AML-193 (cell line): Measurements from ENCODE around the gene ARHGAP18.

Experiments used
- DNase-seq, 2 experiments: peaks; one replicate each; lab custom pipeline; 2025; lab: John Stamatoyannopoulos, UW

ARHGAP18 gene

DNA sequence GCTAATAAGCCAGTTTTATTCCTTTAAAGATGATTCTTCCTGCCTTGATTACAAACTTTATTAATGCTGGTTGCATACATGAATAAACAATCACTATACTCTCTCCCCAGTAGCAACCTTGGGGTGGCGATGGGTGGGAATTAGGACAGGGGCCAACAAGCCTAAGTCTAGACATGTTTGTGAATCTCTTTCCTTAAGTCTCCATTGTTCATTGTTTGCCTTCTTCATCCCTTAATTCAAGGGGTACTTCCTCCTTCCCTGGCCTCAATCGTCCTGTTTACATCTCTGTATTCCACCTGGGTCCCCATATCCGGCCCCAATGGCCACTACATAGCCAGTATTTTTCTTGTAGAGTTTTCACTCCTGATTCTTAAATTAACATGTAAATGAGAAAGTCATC is 66.0 kb downstream of the ARHGAP18 start:
- no peak for DNase-seq

DNA sequence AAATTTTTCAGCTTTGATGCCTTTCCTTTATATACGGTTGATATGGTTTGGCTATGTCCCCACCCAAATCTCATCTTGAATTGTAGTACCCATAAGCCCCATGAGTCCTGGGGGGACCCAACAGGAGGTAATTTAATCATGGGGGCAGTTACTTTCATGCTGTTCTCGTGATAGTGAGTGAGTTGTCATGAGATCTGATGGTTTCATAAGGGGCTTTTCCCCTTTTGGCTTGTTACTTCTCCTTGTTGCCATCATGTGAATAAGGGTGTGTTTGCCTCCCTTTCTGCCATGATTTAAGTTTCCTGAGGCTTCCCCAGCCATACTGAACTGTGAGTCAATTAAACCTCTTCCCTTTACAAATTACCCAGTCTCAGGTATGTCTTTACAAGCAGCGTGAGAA is 66.8 kb downstream of the ARHGAP18 start:
- no peak for DNase-seq

DNA sequence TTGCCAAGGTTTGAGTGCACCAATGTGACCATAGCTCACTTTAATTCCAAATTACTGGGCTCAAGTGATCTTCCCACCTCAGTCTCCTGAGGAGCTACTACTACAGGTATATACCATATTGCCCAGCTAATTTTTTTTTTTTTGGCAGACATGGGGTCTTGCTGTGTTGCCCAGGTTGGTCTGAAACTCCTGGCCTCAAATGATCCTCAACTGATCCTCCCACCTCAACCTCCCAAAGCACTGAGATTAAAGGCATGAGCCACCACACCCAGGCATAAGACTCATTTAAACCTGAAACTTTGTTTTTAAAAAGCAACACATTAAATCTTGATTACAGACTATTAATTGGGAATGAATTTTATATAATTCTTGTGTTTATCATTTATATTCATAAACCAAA is 67.7 kb downstream of the ARHGAP18 start:
- DNase-seq, result no peak

DNA sequence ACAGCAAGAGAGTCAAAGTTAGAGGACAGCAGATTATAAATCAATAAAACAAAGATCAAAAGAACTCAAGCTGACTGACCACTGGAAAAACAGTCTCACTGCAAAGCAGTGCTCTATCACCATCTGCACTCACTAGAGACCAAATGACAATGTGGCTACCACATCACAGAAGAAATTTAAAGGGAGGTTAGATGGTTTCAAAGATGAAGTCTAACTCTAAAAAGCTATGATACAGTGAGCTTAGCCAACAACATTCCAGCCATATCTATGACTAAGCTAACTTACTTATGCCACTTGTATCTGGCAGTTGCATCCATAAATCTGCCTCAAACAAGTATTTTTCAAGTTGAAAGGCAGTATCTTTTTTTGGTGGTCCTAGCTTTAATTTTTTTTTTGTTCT is 68.6 kb downstream of the ARHGAP18 start:
- DNase-seq, result no peak

DNA sequence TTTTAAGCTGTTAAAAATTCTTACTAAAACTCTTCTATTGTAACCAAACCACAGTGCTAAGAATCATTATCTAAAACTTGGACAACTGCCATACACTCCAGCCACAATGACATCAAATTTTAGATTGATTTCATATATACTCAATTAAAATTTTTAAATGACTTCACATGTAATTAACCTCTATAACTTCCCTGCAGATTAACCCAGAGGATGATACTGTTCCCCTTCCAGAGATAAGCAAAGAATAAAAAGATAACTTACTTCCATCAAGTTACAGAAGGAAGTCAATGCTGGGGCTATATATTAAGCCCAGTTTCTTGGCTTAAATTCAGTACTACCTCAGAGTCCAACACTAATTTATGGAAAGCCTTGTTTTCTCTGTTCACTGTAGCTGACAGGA is 71.3 kb downstream of the ARHGAP18 start:
- DNase-seq, result no peak

DNA sequence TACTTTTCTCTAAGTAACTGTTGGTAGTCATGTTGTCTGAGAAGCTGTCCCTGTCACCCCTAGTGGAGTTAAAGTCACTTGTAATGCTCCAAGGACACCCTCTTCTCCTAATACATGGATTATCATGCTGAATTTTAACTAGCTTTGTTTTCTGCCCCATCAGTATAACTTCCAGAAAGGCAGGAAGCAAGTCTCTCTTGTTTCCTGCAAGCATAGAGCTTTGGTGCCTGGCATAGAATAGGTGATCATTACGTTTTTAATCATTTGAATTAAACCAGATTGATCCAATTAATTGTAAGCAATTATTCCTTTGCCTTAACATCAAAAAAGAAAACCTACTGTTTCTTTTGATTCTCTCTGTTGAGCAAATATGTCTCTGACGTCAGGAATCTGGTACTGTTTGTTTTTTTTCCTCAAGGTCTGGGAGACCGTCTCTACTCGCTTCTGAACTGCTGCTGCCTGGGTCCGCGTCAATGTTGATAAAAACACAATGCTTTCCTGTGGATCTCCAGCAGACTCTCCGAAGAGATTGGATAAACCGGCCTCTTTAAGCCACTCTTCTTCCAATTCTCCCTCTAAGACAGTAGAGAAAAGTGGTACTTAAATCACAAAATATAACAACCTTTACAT is 71.8 kb downstream of the ARHGAP18 start:
- DNase-seq, result no peak

DNA sequence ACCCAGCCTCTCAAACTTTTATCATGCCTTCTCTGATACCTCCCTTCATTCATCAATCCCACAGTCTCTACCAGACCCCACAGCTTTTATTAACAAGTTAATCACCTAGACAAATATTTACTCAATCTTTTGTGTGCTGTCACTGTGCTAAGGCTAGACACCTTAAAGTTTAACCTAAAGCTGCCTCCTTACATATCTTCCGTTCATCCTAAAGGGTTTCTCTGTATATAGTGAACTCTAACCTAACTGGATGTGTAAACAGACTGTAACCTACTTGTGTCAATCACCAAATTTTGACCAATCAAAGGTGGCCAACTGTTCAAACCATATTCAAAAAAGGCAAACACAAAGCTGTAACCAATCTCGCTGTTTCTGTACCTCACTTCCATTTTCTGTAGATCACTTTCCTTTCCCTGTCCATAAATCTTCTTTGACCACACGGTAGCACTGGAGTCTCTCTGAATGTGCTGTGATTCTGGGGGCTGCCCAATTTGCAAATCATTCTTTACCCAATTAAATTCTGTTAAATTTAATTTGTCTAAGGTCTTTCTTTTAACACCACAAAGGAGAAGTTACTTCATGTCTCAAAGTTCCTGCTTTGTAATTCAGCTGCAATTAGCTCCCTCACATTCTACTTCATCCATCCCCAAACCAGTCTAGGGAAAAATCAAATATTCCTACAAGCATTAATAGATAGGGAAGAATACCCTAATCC is 72.5 kb downstream of the ARHGAP18 start:
- DNase-seq, result no peak

DNA sequence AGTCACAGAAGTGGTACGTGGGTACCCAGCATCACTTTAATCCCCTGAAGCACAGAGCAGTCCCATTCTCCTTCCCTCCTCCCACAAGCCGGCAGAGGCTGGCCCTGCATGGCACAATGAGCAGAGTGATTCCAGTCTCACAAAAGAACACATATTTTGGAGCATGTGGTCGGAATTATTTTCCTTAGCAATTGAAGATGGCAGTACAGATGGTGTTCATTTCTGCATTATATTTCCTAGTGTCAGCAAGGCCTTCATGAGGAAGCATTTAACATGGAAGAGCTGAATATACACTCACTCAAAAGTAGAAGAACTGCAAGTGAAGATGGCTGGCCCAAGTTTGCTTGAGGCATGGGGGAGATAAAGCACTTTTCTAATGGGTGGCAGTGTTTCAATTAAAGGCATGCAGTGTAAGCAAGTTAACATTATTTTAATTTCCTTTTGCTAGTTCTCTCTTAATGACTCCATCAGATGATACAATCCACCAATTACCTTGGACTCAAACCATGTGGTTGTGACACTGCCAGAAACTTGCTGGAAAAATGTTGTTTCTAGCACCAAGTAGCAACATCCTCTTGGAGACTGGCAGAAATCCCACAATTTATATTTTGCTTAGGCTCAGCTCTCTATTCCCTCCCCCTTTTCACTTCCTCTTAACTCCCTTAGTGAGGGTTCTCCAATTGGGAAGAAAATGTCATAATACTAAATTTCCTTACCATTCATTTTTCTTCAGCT is 74.4 kb downstream of the ARHGAP18 start:
- no peak for DNase-seq

DNA sequence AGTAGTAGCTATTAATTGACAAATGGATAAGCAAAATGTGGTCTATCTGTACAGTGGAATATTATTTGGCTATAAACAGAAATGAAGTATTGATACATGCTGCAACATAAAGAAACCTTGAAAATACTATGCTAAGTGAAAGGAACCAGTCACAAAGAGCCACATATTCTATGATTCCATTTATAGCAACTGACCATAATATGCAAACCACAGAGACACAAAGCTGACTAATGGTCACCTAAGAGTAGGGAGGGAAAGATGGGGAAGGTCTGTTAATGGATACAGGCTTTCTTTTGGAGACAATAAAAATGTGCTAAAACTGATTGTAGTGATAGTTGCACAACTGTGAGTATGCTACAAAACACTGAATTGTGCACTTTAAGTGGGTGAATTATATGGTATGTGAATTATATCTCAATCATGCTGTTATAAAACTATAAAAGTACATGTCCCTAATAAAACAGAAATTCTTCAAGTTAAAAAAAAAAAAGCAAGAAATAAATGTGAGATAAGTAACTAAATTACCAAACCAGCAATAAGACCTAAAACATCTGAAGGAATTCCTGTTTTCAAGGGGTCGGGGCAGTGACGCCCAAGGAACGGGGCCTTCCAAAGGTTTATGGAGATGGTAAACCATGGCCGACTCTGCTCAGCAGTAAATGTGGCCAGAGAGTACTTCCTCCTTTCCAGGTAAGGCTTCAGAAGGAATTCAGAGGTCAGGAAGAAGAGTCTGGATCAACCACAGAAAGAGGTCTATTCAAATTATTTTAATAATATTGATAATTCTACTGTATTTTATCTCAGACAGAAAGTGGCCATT is 75.4 kb downstream of the ARHGAP18 start:
- DNase-seq, result no peak

DNA sequence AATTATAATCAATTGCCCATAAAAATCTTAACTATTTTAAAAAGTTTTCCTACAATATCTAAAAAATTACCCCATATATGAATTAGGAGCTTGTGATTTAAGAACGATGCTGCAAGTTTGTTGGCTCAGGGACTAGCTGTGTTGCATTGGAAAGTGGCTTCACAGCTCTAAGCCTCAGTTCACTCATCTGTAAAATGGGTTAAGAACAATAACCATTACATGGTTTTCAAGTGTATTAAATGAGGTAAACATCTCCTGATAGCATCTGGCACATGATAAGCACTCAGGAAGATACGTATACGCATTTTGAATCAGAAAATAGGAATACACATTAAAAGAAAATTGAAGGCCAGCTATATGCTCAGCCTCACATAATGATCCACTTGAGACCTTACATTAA is 76.4 kb downstream of the ARHGAP18 start:
- no peak for DNase-seq

DNA sequence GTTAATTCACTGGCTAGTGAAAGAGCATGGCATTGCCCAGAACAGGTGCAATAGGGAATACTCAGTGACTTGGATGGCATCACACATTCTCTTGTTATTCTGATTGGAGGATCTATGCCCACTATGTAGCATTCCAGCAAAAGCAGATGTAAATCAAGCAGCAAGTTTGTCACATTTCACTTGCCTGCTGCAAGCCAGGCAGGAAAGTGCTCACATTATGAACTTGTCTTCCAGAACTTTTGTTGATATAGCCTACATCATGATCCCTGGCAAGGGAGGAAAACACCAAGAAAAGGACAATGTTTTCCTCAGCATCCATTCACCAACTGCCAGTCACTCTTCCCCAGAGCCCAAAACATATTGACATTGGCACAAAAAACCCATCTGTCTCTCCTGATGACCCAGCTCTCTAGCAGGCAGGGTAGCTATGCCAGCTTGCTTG is 77.8 kb downstream of the ARHGAP18 start:
- no peak for DNase-seq

DNA sequence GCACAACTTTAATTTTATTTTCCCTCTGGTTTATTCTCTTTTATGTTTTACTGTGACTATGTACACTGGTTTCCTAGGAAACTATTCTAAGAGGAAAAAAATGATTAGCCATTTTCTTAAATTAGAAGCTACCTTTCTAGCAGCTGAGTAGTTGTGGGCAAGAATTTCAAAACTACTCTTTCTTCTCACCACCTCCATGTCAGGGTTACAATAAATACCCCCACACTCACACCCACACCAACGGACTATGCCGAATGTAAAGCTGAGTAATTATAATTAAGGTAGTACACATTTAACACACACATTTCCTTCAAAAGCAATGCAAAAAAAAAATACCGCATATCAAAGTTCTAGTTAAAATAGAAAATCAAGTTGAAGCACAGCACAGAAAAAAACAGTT is 78.9 kb downstream of the ARHGAP18 start:
- no peak for DNase-seq

DNA sequence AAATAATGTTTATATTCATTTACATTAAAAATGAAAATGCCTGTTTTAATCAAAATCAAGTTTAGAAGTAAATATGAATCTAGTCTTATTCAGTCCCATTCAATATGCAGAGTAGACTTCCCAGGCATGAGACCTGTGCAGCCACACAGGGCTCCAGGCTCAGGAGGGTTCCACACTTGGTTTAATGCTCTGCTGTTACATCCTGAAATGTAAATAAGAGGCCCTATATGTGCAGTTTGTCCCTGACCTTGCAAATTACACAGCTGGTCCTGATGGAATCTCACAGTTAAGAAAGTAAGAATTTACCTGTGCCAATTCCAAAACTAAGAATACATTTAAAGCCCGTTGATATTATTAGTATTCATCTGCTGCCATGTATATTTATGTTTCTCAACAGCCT is 79.4 kb downstream of the ARHGAP18 start:
- no peak for DNase-seq

DNA sequence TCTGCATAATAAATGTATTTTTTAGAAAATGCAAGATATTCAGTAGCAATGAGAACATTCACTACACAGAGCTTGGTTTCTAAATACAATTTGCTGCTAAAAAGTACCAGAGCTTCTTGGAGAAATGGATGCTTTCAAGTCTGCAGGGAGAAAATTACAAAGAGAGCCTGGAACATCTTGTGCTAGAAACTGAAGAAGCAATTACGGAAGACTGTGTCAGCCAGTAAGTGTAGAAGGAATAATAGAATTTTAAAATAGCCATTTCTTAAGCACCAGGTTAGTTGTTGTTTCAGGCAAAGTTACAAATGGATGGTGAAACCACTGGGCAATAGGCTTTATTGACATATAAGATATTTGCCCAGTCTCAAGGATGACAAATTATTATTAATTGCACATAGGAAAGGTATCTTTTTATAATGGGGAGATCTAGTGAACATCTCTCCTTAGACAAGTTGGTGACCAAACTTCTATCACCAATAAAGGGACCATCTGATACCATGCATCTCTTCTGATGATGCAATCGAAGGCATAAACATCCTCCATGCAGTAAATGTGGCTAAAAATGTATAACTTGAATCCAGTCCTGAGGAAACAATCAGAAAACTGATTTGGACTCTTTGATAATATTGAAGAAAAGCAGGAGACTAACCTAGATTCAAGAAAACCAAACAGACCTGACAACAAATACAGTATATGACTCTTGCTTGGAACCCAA is 81.7 kb downstream of the ARHGAP18 start:
- DNase-seq, result no peak

DNA sequence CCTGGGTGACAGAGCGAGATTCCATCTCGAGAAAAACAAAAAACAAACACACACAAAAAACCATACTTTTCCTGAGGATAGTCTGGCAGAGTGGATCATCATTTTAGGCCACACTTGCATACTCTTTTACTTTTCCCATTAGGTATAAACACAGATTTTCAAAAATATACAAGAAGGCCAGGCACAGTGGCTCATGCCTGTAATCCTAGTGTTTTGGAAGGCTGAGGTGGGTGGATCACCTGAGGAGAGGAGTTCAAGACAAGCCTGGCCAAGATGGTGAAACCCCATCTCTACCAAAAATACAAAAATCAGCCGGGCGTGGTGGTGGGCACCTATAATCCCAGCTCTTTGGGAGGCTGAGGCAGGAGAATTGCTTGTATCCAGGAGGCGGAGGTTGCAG is 85.5 kb downstream of the ARHGAP18 start:
- DNase-seq, result no peak

DNA sequence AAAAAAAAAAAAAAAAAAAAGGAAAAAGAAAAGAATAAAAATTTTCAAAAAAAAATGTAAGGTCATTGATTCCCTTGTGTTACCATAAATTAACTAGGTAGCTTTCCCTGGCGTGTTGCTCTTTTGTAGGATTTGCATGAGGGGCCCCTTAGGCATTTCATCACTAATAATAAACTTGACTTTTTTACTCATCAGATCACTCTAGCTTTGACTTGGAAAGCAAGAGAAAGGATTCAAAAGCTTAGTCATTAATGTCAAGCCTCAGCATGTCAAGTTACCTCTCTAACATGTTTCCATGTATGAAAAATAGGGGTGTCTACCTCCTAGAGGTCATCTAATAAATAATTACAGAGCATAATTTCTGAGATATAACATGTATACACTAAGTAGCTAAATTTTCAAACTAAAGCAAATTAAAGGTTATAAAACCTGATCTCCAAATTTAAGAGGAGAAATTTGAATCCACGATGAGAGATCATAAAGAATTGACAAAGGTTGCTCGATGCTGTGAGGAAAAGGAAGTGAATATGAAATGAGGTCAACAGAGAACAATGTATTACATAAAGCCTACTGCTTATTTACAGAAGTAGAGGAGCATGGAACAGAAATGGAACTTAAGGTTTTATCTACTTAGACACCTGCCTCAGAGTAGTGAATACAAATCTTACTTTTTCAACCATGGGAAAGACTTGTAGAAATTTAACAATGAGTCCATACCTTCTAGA is 86.8 kb downstream of the ARHGAP18 start:
- DNase-seq, result no peak

DNA sequence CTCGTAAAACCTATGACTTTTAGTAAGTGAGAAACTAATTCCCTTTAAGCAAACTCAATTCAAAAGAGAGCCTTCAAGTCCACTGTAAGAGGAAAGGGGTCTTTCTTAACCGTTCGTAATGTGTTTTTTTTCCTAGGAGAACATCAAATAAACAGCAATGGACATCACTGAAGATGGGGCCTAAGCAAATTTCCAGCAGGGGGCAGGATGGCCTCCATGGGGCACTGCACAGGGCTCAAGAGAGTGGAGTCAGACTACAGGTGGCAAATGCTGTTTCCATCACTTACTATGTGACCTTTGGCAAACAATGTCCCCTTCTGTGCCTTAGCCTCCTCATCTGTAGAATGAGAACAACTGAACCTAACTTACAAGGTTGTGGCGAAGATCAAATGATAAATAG is 88.7 kb downstream of the ARHGAP18 start:
- peak; percentile 30 to 40 for DNase-seq

DNA sequence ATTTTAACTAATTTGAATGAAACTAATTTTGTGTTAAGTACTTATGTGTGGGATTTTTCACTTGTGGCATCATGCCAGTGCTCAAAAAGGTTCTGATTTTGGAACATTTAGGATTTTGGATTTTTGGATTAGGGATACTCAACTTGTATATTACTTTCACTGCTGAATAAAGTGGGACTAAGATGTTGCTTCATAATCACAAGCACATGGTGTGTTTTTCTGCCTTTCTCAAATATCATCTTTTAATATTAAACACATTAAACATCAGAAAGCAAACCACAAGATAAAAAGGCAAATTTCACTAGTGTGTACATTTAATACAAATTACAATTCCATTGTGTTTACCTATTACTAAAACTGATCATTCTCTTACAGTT is 89.8 kb downstream of the ARHGAP18 start:
- DNase-seq, result no peak

DNA sequence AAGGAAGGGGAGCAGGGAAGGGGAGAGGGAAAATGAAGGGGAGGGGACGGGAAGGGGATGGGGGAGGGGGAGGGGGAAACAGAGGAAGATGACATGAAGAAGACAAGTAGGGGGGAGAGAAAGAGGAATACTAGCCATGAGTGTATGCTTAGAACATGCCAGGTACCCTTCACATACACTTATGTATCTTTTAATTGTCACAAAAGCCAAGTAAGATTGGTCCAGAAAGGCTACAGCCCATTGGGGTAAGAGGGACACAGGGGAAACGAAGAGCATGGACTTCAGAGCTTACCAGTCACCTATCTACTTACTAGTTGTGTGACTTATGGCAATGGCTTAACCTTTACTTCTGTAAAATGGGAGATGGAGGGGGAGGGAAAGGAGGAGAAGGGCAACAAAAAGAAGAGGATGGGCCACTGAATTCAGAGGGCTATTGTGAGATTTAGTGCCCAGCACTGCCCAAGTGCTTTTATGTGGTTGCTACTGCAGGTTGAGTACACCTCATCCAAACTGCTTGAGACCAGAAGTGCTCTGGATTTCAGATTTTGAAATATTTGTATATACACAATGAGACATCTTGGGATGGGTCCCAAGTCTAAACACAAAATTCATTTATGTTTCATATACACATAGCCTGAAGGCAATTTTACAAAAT is 90.3 kb downstream of the ARHGAP18 start:
- no peak for DNase-seq

DNA sequence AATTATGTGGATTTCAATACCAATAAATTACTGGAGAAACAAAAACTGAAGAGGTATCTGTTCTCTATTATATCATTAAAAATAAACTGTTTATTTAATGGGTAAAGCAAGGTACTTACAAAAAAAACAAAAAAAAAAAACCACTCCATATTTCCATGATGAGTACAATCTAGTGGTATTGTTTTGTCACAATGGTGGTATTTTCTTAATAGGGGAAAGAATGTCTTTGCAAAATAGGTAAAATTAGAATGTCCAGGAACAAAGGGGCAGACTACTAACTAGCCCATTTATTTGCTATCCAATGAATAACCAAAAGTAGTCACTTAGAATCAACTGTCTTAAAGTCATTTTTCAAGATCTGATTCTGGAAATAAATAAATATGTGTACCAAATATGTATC is 92.0 kb downstream of the ARHGAP18 start:
- DNase-seq, result no peak

DNA sequence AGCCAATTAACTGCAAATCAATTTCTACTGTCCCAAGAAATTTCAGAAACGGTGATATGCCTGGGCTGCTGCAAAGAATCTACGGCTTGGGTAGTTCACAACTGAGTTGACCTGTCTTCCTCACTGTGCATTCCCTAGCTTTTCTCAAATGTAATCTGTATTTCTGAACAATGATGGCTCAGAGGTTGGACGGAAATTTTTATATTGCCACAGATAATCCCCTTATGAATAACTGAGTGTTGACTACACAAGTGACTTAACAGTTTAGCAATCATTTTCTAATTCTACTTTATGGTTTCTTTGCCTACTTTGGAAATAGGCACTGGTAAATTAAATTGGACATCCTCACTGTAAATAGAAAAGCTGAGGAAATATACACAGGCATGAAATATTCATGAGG is 94.5 kb downstream of the ARHGAP18 start:
- DNase-seq, result no peak
